NCI-H748 (cell line): ENCODE data around the gene KDM2A.
"Not testable (repeated sequence)": the region's sequence is repeated elsewhere in the genome, so short reads cannot be mapped to it uniquely, and the experiment has no call there.

Experiments
- DNase-seq: peaks from one replicate; lab custom pipeline; 2025; ENCODE audit not compliant: unreplicated experiment; lab: John Stamatoyannopoulos, UW

Gene KDM2A

DNA sequence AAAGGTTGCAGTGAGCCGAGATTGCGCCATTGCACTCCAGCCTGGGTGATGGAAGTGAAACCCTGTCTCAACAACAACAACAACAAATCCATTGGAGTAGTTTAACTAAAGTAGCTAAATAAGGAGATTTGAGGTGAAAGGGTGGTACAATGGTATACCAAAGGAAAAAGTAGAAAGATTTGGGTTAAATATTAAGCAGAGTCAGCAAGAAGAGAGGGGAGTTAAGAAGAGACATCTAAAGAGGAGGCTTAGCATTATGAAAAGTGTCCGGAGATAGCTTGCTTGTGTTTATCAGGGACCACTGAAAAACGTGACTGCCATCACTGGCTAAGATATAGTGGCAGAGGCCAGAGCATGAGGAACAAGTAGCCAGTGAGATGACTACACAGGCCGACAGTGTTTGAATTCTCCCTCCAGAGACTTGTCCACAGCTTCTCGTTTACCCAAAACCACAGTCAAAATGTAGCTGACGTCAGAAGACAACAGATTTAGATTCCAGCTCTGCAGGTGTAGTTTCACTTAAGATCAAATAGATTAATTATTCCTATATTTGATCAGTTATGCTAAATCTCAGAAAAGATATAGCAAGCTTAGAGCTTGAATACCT, 114.6 kb downstream of the KDM2A start:
- no peak for DNase-seq

DNA sequence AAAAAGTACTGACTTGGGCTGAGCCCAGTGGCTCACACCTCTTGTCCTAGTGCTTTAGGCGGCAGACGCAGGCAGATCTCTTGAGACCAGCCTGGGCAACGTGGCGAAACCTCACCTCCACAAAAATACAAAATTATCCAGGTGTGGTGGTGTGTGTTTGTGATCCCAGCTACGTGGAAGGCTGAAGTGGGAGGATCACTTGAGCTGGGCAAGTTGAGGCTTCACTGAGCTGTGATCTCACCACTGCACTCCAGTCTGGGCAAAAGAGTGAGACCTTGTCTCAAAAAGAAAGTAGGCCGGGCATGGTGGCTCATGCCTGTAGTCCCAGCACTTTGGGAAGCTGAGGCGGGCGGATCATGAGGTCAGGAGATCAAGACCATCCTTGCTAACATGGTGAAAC, 115.5 kb downstream of the KDM2A start:
- not testable (repeated sequence) for DNase-seq

DNA sequence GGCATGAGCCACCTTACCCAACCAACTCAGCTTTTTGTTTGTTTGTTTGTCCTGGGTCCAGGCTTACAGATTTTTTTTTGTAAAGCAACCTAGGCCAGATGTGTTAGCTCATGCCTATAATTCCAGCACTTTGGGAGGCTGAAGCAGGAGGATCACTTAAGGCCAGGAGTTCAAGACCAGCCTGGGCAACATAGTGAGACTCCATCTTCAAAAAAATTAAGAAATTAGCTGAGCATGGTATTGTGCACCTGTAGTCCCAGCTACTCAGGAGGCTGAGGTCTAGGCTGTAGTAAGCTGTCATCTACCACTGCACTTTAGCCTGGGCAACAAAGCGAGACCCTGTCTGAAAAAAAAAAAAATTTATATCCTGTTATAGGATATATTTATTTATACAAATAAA, 118.5 kb downstream of the KDM2A start:
- no peak for DNase-seq

DNA sequence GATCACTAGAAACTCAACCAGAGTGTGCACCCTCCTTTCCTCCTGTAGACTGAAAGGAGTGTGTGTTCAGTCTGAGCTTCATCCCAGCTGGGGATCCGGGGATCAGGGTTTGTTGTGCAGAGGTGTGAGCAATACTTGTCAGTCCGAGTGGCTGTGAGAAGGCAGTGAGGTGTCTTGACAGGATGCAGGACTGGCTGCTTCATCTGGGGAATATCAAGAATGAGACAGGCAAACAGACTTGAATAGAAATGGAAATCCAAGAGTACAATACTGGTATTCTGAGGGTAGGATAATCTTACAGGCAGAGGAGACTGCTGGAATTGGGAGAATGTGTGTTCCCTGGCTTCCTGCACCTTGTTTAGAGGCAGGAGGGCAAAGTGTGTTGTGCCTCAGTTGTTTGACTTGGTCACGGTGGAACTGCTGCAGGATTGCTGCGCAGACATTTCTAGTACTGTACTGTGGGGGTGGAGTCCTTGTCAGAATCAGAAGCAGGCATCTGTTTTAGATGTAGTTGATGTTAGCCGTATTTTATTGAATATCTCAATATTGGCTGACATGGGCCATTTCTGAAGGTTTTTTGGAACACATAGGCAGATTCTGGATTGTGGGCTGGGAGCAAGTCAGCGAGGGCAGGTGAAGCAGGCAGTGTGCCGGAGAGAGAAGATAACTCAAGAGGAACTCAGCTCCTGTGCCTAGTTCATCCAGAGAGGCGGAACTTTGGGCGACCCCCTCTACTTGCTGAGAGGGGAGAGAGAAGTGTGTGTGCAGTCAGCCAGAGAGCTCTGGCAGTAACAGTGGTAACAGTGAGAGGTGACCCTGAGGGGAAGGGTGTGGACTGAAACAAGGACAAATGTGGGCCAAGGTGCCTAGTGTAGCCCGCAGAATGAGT, 120.1 kb downstream of the KDM2A start:
- DNase-seq = no peak

DNA sequence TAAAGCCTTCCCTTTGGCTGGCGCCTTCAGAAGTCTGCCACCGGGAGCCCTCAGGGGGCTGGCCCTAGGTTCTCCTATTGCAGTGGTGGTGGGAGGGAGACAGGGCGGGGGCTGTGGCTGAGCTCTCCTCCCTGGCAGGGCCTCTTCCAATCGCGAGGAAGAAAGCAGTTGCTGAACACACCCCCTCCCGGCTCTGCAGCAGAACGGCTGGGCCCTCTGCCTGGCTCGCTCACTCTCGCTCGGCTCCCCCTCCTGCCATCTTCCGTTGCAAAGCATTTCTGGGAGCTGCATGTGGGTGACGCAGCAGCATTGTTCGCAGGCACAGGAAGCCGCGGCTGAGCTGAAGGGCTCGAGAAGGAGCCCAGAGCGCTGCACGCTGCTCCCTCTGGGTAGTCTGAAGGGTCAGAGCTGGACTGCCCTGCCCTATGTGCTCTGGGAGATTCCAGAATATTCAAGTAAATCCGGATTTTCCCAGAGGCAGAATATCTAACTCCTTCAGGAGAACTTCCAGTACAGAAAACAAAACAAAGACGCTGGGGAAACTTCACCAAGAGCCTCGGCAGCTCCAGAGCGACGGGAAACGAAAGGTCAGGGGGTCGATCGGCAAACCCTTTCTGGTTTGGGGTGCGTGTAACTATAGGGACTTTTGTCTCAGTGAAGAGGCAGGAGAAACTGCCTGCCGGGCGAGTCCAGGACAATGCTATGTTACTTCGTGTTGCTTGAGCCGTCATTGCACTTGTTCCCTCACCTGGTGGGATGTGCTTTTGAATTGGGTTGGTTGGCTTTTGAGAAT, 120.9 kb downstream of the KDM2A start:
- DNase-seq = peak; percentile 98

DNA sequence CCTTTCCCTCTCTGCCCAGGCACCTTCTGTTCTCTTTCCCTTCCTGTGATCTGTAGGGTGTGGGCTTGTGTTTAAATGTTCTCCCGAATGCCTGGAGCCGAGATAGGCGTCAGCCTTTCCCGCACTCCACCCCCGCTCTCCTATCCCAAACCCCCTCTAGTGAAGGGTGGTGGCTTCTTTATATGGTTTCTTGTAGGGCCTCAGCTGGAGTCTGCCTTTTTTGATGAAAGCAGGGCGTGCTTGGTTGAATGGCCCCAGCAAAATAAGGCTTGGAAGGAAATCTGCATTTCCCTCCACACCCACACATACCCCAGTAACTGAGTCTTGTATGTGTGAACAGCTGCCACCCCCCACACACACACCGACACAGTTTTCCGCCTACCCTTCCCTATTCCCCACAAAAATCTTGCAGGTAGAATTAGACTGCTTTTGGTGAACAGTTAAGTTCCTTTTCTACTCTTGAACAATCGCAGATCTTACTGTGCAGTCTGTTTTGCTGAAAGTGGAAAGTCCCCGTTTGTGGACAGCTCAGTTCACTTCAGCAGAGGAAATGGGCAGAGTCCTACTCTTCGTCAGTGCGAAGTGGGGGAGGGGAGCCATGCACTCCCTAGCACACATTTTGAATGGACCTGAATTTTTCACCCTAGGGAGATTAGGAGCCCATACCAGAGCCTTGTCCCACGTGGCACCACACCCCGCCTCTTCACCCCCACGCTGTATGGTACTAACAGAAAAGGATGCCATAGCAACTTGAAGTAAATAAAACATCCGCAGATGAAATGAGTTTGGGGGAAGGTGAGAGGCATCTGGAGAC, 121.7 kb downstream of the KDM2A start:
- peak; percentile 45 for DNase-seq

DNA sequence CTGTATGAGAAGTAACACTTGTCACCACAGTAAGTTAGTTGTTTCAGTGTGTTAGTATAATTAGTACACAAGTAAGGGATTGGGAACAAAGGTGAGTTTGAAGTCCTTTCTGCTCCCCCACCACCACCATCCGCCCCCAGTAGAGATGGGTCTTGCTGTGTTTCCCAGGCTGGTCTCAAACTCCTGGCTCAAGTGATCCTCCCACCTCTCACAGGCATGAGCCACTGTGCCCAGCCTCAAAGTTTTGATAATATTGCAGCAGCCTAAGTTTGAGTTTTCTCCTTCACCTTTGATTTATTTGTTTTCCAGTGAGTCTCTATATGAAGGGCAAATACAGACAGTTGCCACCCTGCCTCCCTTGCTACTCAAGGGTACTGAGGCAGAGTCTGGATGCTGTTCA, 123.5 kb downstream of the KDM2A start:
- DNase-seq = no peak

DNA sequence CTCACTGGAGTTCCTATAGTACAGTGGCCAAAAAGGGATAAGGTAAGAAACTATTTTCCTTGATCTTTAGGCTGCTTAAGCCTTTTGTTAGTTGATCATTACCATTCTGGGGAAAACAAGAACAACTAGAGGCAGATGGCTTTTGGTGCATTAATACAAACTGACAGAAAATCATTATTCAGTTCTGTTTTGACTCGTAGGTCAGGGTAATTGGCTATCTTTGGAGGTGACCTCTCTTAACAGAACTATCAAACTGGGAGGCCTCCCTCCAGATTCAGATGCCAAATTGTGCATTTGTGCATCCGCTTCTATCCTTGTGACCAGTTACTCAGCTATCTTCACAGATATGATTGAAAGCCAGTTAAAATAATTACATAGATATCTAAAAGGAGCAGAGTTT, 124.0 kb downstream of the KDM2A start:
- DNase-seq = no peak

DNA sequence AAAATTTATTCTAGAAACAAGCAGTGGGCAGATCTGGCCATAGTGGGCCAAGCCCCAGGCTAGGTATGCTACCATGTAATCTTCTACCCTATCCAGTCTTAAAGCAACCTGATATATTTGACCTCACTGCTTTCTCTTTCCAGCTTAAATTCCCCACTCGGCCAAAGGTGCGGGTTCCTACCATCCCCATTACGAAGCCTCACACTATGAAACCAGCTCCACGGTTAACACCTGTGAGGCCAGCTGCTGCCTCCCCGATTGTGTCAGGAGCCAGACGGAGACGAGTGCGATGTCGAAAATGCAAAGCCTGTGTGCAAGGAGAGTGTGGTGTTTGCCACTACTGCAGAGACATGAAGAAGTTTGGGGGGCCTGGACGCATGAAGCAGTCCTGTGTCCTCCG, 126.0 kb downstream of the KDM2A start:
- no peak for DNase-seq

DNA sequence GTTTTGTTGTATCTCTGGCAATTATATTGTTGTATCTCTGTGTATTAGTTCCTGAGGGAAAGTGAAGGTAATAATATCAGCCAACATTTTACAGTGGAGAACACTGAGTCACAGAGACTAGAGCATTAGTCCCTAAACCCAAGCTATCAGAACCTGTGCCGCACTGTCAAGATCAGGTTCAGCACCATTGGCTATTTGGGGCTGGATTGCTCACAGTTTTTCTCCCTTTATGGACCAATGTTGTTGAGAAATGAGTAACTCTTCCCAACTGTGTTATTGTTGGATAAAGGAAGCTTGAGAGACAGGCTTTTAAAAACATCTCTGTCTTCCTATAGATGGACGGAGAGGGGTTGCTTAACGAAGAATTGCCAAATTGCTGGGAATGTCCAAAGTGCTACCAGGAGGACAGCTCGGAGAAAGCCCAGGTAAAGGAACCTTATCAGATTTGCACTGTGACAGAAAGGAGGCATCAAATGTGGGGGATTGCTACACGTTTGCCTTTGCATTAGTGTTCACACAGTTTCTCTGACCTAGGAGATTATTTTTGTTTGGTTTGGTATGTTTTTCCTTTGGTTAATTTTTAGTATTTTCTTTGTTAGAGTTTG, 129.0 kb downstream of the KDM2A start:
- no peak for DNase-seq

DNA sequence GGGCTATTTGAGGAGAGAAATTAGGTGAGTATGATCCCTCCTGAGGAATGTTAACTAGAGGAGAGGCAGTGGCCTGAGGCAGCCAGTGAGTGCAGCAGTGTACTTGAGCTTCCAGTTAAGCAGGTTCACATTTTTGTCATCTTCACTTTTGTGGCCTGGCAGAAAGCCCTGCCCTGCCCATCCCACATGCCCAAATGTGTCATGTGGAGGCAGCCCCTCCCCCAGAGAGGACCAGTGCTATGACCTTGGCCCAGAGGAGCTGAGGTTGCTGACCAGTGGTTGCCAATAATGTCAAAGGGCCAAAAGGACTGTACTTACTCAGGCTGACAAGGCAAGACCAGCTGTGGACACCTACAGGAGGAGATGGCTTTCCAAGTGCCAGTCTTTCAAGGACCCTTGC, 129.6 kb downstream of the KDM2A start:
- DNase-seq = no peak

DNA sequence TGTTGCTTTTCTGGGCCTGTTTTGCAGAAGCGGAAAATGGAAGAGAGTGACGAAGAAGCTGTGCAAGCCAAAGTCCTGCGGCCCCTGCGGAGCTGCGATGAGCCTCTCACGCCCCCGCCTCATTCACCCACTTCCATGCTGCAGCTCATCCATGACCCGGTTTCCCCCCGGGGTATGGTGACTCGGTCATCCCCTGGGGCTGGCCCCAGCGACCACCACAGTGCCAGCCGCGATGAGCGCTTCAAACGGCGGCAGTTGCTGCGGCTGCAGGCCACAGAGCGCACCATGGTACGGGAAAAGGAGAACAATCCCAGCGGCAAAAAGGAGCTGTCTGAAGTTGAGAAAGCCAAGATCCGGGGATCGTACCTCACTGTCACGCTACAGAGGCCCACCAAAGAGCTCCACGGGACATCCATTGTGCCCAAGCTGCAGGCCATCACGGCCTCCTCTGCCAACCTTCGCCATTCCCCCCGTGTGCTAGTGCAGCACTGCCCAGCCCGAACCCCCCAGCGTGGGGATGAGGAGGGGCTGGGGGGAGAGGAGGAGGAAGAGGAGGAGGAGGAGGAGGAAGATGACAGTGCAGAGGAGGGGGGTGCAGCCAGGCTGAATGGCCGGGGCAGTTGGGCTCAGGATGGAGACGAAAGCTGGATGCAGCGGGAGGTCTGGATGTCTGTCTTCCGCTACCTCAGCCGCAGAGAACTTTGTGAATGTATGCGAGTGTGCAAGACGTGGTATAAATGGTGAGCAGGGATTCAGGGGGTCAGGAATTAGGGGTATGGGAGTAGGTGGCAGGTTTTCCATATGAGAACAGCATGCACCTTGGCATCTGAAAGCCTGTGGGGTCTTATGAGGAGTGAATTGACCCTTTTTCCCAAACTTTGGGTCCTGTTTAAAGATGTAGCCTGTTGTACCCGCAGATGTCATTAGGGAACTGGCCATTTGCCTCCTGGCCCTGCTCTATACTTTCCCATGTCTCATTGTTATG, 131.3 kb downstream of the KDM2A start:
- DNase-seq = no peak

DNA sequence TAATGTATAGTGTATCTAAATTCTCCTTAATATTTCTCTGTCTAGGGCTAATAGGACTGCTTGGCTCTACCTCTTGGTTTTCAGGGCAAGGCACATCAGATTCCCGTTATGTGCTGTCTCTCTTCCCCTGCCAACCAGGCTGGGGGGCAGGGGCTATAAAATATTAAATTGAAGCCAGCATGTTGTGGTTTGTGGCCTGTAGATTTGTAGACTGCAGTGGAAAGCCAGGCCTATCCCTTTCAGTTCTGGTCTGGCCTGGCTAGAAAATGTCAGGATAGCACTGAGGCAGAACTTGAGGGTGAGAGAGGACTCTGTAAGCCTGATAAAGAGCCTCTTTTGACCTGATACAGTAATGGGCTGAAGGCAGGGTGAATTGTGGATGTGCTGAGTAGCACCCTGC, 132.8 kb downstream of the KDM2A start:
- DNase-seq = no peak

DNA sequence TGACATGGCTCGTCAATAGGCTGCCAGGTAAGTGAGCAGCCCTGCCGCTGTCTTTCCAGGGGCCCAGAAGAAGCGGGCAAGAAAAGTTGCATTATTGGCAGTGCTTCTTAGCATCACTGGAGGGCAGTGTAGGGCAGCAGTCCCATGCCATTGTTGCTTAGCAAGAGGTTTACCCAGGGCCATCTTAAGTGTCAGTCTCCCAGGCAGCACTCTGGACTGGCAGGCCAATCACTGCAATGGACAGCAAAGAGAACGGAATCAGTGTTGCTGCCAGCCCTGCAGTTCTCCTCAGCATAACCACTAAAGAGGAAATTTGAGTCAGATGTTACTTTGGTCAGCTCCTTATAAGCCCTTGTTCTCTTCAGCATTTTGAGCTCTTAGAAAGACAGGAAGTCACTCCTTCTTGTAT, 133.8 kb downstream of the KDM2A start:
- DNase-seq = peak; percentile 9

DNA sequence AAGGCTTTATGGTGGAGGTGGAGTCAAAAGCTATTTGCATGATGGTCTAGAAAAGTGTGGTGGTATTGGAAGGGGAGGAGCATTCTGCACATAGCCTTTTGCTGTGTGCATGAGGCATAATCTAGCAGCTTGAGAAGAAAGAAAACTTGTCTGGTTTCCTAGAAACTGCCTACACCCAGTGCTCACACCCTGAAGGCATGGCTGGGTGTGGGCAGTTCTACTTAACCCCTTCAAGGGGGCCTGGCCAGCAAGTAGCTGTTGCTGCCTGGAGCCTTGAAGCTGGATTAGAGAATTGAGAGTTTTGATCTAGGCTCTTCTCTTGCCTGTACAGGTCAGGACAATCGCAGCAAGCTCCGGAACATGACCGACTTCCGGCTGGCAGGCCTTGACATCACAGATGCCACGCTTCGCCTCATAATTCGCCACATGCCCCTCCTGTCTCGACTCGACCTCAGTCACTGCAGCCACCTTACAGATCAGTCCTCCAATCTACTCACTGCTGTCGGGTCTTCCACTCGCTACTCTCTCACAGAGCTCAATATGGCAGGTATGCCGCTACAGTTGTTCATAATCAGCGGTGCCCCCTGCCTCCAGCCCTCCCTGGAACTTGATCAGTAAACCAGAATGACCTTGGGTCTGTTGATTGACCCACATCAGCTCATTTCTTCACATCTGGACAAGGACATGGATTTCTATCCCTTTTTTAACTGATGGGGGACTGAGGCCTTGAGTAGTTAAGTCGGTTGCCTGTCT, 135.0 kb downstream of the KDM2A start:
- DNase-seq = no peak

DNA sequence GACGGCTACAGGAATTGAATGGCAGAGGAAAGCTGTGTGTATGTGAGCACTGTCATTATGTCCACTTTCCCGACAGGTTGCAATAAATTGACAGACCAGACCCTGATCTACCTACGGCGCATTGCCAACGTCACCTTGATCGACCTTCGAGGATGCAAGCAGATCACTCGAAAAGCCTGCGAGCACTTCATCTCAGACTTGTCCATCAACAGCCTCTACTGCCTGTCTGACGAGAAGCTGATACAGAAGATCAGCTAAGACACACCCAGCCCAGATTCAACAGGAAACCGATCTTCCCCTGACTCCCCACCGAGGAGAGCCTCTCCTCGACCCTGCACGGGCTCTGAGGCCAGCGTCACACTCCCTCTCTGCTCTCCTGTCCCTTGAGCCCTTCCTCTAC, 135.7 kb downstream of the KDM2A start:
- no peak for DNase-seq

DNA sequence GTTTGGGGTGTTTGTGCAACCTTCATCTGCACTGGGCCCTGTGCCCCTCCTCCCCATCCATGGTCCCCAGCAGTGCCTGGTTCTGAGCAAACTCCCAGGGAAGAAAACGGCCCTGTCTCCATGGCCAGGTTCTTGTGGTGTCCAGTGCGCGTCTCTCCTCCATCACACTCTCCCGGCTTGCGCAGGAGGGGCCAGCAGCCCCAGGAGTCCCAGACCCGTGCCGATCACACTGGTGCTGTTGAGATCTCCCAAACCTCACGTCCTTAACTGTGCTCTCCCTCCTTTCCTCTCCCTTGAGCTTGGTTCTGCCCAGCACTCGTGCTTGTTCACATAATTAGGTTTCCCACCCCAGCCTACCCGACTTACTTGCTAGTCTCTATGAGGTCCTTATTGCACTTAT, 136.3 kb downstream of the KDM2A start:
- DNase-seq = no peak

DNA sequence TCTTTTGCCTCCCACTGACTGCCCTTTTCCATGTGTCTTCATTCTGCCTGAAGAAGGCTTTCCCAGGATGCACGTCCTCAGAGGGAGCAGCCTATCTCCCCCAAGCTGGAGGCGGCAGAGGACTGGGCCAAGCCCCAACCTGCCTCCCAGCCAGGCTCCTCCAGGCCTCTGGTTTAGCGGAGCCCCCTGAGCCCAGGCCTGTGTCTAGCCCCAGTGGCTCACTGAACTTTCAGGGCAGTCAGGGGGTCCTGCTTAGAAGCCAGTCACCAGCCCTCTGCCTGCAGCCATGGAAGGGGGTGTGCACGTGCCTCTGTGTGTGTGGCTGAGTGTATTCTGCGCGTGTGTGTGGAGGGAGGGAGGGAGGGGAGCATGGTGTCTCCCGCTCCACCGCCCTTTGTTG, 136.8 kb downstream of the KDM2A start:
- DNase-seq = no peak
